Suprapubic skin (tissue), 4 donors: ENCODE results near the gene PMPCA. TPM values are rescaled to one million over a fixed set of nuclear protein-coding genes. Genes with fewer than 3 reads are reported as not detected.

ENCODE experiments used
- DNase-seq, 2 donors: peaks; one replicate each; pipeline ENCODE4 v3.0.0-alpha.2; 2019; ENCODE audit warnings: low spot score in 2 of 2
- H3K27ac ChIP-seq: fragments of 200-600 bp; sonication (generic); one replicate; pipeline ENCODE4 v1.5.1; 2019
- H3K27me3 ChIP-seq: fragments of 200-600 bp; sonication (generic); one replicate; pipeline ENCODE4 v1.5.1; 2019
- H3K36me3 ChIP-seq: fragments of 200-600 bp; sonication (generic); one replicate; pipeline ENCODE4 v1.5.1; 2019
- H3K4me1 ChIP-seq: fragments of 200-600 bp; sonication (generic); one replicate; pipeline ENCODE4 v1.5.1; 2019
- H3K4me3 ChIP-seq: fragments of 200-600 bp; sonication (generic); one replicate; pipeline ENCODE4 v1.5.1; 2019; ENCODE audit warnings: mild to moderate bottlenecking
- H3K9me3 ChIP-seq: fragments of 200-600 bp; sonication (generic); one replicate; pipeline ENCODE4 v1.5.1; 2019
- CTCF ChIP-seq, 2 donors: fragments of 200-600 bp in 1 of 2; fragments of 450-650 bp in 1 of 2; sonication (generic) in 1 of 2; IDR thresholded peaks; one replicate each; pipeline ENCODE4 v1.5.1; 2016 to 2019; ENCODE audit warnings: antibody characterized with exemption in 2 of 2, mild to moderate bottlenecking in 1 of 2, moderate library complexity in 1 of 2
- EP300 ChIP-seq: sonication (generic); formaldehyde crosslinking; IDR thresholded peaks from one replicate; pipeline ENCODE4 v1.6.1; 2017; ENCODE audit warnings: antibody characterized with exemption
- POLR2A ChIP-seq, 2 donors: fragments of 450-650 bp; IDR thresholded peaks; one replicate each; pipeline ENCODE4 v1.6.1; 2017; ENCODE audit warnings: antibody characterized with exemption in 2 of 2, mild to moderate bottlenecking in 2 of 2, moderate library complexity in 2 of 2
- POLR2AphosphoS5 ChIP-seq, 3 donors: sonication (generic); formaldehyde crosslinking; IDR thresholded peaks; one replicate each; pipeline ENCODE4 v1.6.1; 2017; ENCODE audit warnings: antibody characterized with exemption in 3 of 3
- WGBS: methylation state at CpG from one replicate; pipeline ENCODE4 v1.1.5; 2018; 5-methylcytosine and 5-hydroxymethylcytosine counted together
- total RNA-seq, 4 donors: library from RNA; depleted of rRNA; stranded (reverse); fragments of >200 nt; gene quantifications; one replicate each; pipeline ENCODE4 v1.1.0, GENCODE V29; 2016

The PMPCA gene
- total RNA-seq, 4 donors from 2014 or later = 44.1 to 65.8 (median 63.5) TPM

GRCh38 chr9:136409557-136410455 lies 652 bp upstream of the PMPCA start:
- TF ChIP-seq POLR2A (IDR thresholded peaks at IDR 0.05) = no peak
- TF ChIP-seq POLR2AphosphoS5 (IDR thresholded peaks at IDR 0.05) = no peak
- no peak for TF ChIP-seq CTCF (IDR thresholded peaks at IDR 0.05)
- no peak for TF ChIP-seq EP300
- H3K4me1 ChIP-seq = peaks cover 35% of the 10 kb centered on the region
- H3K4me3 ChIP-seq = peak overlapping the region; percentile 91
- H3K27me3 ChIP-seq = no peaks in the 10 kb centered on the region
- DNase-seq = peak in 1 of 2 donors; percentile 73
- H3K27ac ChIP-seq = peak overlapping the region; percentile 81
- H3K9me3 ChIP-seq = no peaks in the 10 kb centered on the region
- WGBS = 11% methylated on average over 45 of the region's 71 CpGs
- H3K36me3 ChIP-seq = peaks cover 53% of the 10 kb centered on the region

- Histone ChIP-seq H3K9me3 (no peaks in the 10 kb centered on the region), H3K27me3 (no peaks in the 10 kb centered on the region), H3K4me3 (peak overlapping the region; percentile 91), H3K36me3 (peaks cover 53% of the 10 kb centered on the region), H3K27ac (no peak overlapping the region), H3K4me1 (peaks cover 30% of the 10 kb centered on the region)
- no peak for DNase-seq
- no peak for TF ChIP-seq EP300
- TF ChIP-seq CTCF (IDR thresholded peaks at IDR 0.05) = no peak
- no peak for TF ChIP-seq POLR2A (IDR thresholded peaks at IDR 0.05)
- TF ChIP-seq POLR2AphosphoS5 (IDR thresholded peaks at IDR 0.05) = no peak
- 21% methylated on average over 4 of the region's 4 CpGs for WGBS
Observed at GRCh38 chr9:136411378-136411777, 920 bp downstream of the PMPCA start.

- Histone ChIP-seq H3K4me3 (no peak overlapping the region), H3K4me1 (peaks cover 30% of the 10 kb centered on the region), H3K36me3 (peaks cover 55% of the 10 kb centered on the region), H3K27ac (no peak overlapping the region), H3K9me3 (no peaks in the 10 kb centered on the region), H3K27me3 (no peaks in the 10 kb centered on the region)
- no peak for DNase-seq
- WGBS = 75% methylated on average over 9 of the region's 9 CpGs
- no peak for TF ChIP-seq CTCF (IDR thresholded peaks at IDR 0.05)
- no peak for TF ChIP-seq POLR2A (IDR thresholded peaks at IDR 0.05)
- no peak for TF ChIP-seq POLR2AphosphoS5 (IDR thresholded peaks at IDR 0.05)
- no peak for TF ChIP-seq EP300
Observed at GRCh38 chr9:136412962-136413361, 2.5 kb downstream of the PMPCA start.

- Histone ChIP-seq H3K27ac (no peak overlapping the region), H3K27me3 (no peaks in the 10 kb centered on the region), H3K4me3 (no peak overlapping the region), H3K36me3 (peaks cover 90% of the 10 kb centered on the region), H3K9me3 (no peaks in the 10 kb centered on the region), H3K4me1 (peaks cover 7% of the 10 kb centered on the region)
- WGBS = 96% methylated on average over 6 of the region's 8 CpGs
- DNase-seq = no peak
- TF ChIP-seq CTCF (IDR thresholded peaks at IDR 0.05) (no peak), EP300 (no peak), POLR2A (IDR thresholded peaks at IDR 0.05) (no peak), POLR2AphosphoS5 (IDR thresholded peaks at IDR 0.05) (no peak)
Observed at GRCh38 chr9:136416427-136416826, 6.0 kb downstream of the PMPCA start.

GRCh38 chr9:136416914-136417313 lies 6.5 kb downstream of the PMPCA start:
- peaks cover 94% of the 10 kb centered on the region for H3K36me3 ChIP-seq
- H3K27me3 ChIP-seq = no peaks in the 10 kb centered on the region
- no peak overlapping the region for H3K4me3 ChIP-seq
- H3K9me3 ChIP-seq = no peaks in the 10 kb centered on the region
- TF ChIP-seq EP300 (no peak), POLR2A (IDR thresholded peaks at IDR 0.05) (no peak), CTCF (IDR thresholded peaks at IDR 0.05) (no peak), POLR2AphosphoS5 (IDR thresholded peaks at IDR 0.05) (no peak)
- no peak for DNase-seq
- WGBS = 95% methylated on average over 19 of the region's 19 CpGs
- peaks cover 2% of the 10 kb centered on the region for H3K4me1 ChIP-seq
- H3K27ac ChIP-seq = no peak overlapping the region
